HG03103 (cell line): ENCODE measurements around the gene PDE4D.

Source experiments
- ATAC-seq: cut with Tn5 transposase; IDR thresholded peaks from one replicate; pipeline ENCODE4 v1.9.1; 2021; ENCODE audit warnings: low read depth; ENCODE audit not compliant: unreplicated experiment

Gene PDE4D

GRCh38 chr5:59893429-59894227, at the start of gene PDE4D:
Gene PDE4D, minus strand, starts transcription at chr5:59893726.
- no peak for ATAC-seq

GRCh38 chr5:59937633-59938032, 44.1 kb upstream of the PDE4D start:
- no peak for ATAC-seq

- no peak for ATAC-seq
Observed at GRCh38 chr5:59923465-59923864, 29.9 kb upstream of the PDE4D start.

GRCh38 chr5:59922220-59922619, 28.7 kb upstream of the PDE4D start:
- ATAC-seq: no peak

- ATAC-seq: no peak
Observed at GRCh38 chr5:59921816-59922215, 28.3 kb upstream of the PDE4D start.

- no peak for ATAC-seq
Observed at GRCh38 chr5:59919484-59919883, 26.0 kb upstream of the PDE4D start.

GRCh38 chr5:59917121-59917520, 23.6 kb upstream of the PDE4D start:
- ATAC-seq: no peak

- ATAC-seq: no peak
Observed at GRCh38 chr5:59905188-59905587, 11.7 kb upstream of the PDE4D start.

GRCh38 chr5:59897075-59897474, 3.5 kb upstream of the PDE4D start:
- no peak for ATAC-seq

- no peak for ATAC-seq
Observed at GRCh38 chr5:59891962-59892643, 1.4 kb downstream of the PDE4D start.

- ATAC-seq: no peak
Observed at GRCh38 chr5:59887274-59887673, 6.3 kb downstream of the PDE4D start.

- no peak for ATAC-seq
Observed at GRCh38 chr5:59874675-59875074, 18.9 kb downstream of the PDE4D start.

- no peak for ATAC-seq
Observed at GRCh38 chr5:59873113-59873512, 20.4 kb downstream of the PDE4D start.

- ATAC-seq: no peak
Observed at GRCh38 chr5:59866661-59867060, 26.9 kb downstream of the PDE4D start.

- ATAC-seq: no peak
Observed at GRCh38 chr5:59864718-59865117, 28.8 kb downstream of the PDE4D start.

GRCh38 chr5:59863777-59864176, 29.7 kb downstream of the PDE4D start:
- ATAC-seq: no peak

GRCh38 chr5:59856358-59856757, 37.2 kb downstream of the PDE4D start:
- no peak for ATAC-seq

GRCh38 chr5:59850766-59851165, 42.8 kb downstream of the PDE4D start:
- ATAC-seq: no peak

GRCh38 chr5:59847586-59847985, 45.9 kb downstream of the PDE4D start:
- no peak for ATAC-seq

- ATAC-seq: no peak
Observed at GRCh38 chr5:59845730-59846129, 47.8 kb downstream of the PDE4D start.

GRCh38 chr5:59843511-59844213, 49.9 kb downstream of the PDE4D start:
- no peak for ATAC-seq
